Head of caudate nucleus (tissue), 42 donors: ENCODE data around the gene TPD52L3.

Experiments used
- DNase-seq, 42 donors: peaks; one replicate each; pipeline versions ENCODE4 v3.0.0 to v3.0.0-alpha.2; 2020 to 2021; ENCODE audit warnings: mixed read lengths in 7 of 42
- intact Hi-C: fragments of 100-400 bp; cut with DNase I; formaldehyde crosslinking; loops from one replicate; pipeline ENCODE4 v1.15.0; 2022

Gene TPD52L3

DNA sequence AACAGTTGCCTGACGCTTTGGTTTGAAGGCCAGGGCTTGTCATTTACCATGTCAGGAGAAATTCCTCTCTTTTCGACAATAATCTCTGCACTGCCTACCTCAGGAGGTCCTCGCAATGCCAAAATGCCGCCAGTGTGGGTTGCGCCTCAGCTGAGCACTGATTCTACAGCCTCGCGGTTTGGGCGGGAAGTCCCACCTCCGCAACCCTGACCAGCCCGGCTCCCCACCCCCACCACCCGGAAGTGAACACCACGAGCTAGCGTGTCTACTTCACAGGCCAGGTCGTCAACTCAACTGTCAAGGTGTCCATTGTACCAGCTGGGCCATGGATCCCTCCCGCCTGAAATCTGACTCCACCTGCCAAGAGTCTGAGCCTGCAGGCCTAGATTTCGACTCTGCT is at the start of gene TPD52L3:
Gene TPD52L3, plus strand, starts transcription at position 273 of the 400 bp plus-strand sequence. CDS start 221 bp downstream, outside the sequence.
- intact Hi-C loops = no loop called here
- no peak for DNase-seq

DNA sequence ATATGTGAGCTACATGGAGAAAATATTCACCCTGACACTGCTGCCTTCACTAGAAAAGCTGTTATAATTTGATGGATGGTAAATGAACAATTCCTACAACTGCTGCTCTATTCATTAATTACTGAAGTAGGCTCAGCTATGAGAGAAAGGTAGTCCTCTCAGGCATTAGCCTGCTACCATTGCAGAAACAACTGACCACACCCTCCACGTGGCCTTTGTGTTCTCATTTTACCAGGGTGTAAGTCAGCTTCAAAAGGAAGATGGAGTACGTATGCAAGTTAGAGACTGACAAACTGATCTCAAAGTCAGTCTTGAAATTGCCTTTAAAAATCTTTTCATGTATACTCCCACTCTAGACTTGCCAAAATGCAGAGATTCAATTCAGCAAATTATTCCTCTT is 26.3 kb upstream of the TPD52L3 start:
- intact Hi-C loops = loop anchor here (10.0 kb wide), 1 partner anchor 107 kb away; no protein-coding TSS in a partner anchor

DNA sequence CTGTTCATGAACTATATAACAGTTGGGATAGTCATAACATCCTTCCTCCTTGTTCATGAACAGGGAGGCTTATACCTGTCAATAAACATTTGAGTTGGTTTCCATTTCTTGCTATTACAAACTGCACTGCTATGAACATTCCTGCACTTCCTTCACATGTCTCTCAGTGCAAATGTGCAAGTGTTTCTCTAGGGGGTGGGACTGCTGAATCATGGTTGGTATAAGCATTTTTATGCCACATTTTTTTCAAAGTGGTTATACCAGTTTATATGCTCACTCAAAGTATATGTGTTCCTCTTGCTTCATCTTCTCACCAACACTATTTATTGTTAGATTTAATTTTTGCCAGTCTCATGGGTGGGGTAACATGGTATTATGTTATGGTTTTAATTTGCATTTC is 25.8 kb upstream of the TPD52L3 start:
- intact Hi-C loops = loop anchor here (10.0 kb wide), 1 partner anchor 108 kb away; no protein-coding TSS in a partner anchor
- DNase-seq = no peak

More for the DNA sequence above, 26.3 kb upstream of the TPD52L3 start:
- no peak for DNase-seq

DNA sequence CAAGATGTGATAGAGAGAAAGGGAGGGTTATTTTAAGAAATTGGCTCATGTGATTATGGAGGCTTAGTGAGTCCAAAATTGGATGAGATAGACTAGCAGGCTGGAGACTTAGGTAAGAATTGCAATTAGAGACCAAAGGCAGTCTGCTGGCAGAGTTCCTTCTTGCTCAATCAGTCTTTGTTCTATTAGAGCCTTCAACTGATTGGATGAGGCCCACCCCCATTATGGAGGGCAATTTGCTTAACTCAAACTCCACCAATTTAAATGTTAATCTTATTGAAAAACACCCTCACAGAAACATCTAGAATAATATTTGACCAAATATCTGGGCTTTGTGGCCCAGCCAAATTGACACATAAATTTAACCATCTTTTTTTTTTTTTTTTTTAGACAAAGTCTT is 23.9 kb upstream of the TPD52L3 start:
- intact Hi-C loops = loop anchor here (10.0 kb wide), 1 partner anchor 109 kb away; no protein-coding TSS in a partner anchor

DNA sequence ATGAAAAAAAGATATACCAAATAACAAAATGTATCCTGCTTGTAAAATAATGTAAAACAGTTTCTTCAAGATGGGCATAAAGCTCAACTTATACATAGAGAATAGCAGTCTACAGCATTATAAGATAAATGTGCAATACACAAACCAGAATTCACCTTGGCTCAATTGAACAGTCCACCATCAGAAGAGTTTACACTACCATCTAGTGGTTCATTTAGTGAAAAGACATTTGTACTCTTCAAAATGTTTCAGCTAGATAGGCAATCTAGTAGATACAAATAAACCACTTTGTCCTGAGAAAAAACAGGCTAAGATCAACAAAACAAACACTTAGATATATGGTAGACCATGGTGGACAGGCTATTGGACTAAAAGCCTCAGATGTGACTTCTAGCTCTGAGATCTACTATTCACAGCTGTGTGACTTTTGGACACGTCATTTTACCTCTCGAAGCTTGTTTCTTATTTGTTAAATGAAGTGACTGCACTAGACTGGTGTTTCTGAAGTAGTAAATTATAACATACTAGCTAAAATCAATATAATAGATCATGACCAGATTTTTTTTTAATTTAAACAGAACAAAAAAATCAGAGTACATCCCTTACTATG is 22.1 kb upstream of the TPD52L3 start:
- intact Hi-C loops = loop anchor here (5.0 to 10.0 kb wide), 2 partner anchors 111 to 254 kb away; no protein-coding TSS in a partner anchor
- DNase-seq = peak in 2 of 42 donors; percentile 5 to 13

More for the DNA sequence above, 23.9 kb upstream of the TPD52L3 start:
- DNase-seq = no peak

DNA sequence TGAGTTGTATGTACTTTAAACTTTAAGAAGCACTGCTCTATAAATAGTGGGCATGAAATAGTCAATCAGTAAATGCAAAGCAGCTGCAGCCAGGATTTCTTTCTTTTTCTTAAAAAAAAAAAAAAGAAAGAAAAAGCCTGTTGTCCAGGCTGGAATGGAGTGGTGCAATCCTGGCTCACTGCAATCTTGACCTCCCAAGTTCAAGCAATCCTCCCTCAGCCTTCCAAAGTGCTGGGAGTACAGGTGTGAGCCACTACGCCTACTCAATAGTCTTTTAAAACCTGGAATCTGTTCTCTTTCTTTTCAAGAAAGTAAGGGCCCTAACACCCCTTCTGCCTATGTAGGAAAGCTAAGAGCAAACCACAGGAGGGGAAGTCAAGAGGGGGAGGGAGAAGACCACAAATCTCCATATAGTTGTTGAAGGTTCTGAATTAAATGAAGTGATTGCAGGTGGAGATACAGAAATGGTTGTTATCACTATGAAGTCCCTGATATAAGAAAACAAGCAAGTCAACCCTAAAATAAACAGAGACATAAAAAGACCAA is 20.6 kb upstream of the TPD52L3 start:
- DNase-seq = no peak
- intact Hi-C loops = loop anchor here (5.0 to 10.0 kb wide), 2 partner anchors 113 to 255 kb away; no protein-coding TSS in a partner anchor

DNA sequence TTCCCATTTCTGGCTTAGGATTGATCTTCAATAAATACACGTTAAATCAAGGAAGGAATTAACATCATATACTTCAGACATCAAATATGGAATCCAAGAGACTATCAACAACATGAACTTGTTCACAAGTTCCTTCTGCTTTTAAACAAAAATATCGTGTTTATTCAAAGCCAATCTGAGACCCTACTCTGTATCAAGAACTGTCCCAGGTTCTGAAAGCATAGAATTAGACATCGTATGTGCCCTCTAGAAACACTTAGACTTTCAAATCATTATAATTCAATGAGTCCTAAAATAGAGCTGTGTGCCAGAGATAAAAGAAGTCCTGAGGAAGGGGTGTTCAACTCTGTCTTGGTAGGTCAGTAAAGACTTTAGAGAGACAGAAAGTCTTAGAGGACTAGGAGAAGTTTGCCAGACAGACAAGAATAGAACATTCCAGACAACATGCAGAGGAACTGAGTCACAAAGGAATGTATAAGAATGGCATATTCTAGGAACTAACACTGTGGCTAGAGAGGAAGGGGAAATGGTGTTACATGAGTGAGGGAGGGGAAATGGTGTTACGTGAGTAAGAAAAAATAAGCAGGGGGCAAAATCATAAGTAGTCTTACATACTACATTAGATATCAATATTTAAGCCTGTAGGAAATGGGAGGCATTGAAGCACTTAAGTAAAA is 2.9 kb downstream of the TPD52L3 start:
- no peak for DNase-seq
- intact Hi-C loops = no loop called here

DNA sequence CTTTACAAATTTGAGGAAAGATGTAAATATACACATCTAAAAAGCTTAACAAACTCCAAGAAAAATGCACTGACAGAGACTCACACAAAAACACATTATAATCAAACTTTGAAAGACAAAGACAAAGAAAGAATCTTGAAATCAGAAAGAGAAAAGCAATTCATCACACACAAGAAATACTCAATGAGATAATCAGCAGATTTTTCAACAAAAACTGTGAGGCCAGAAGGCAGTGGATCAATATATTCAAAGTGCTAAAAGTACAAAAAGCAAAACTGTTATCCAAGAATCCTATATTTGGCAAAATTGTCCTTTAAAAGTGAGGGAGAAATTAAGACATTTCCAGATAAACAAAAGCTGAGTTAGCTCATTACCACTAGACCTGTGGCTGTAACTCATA is 6.1 kb downstream of the TPD52L3 start:
- no peak for DNase-seq
- intact Hi-C loops = no loop called here

DNA sequence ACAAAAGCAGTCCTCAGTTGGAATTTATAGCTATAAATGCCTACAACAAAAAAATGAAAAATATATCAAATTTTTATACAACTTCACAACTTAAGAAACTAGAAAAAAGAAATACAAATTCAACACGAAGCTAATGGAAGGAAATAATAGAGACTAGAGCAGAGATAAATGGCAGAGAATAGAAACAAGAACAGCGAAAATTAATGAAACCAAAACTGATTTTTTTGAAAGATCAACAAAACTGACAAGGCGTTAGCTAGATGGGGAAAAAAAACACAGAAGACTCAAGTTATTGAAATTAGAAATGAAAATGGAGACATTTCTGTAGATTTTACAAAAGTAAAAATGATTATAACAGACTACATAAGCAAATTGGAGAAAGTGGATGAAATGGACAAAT is 20.6 kb downstream of the TPD52L3 start:
- intact Hi-C loops = no loop called here
- no peak for DNase-seq

DNA sequence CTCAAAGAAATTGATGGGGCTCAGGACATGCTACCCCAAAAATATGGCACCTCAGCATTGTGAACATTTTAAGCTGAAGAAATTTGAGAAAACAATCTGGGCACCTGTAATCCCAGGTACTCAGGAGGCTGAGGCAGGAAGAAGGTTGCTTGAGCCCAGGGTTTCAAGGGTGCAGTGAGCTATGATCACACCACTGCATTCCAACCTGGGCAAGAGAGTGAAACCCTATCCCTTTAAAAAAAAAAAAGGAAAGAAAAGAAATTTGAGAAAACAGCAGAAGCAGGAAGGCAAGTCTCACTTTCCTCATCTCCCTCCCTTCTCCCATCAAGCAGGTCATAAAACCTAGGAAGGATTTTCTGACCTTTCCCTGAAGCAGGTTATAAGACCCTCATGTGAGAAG is 23.6 kb downstream of the TPD52L3 start:
- intact Hi-C loops = loop anchor here (5.0 to 10.0 kb wide), 2 partner anchors 216 to 313 kb away; no protein-coding TSS in a partner anchor
- no peak for DNase-seq

DNA sequence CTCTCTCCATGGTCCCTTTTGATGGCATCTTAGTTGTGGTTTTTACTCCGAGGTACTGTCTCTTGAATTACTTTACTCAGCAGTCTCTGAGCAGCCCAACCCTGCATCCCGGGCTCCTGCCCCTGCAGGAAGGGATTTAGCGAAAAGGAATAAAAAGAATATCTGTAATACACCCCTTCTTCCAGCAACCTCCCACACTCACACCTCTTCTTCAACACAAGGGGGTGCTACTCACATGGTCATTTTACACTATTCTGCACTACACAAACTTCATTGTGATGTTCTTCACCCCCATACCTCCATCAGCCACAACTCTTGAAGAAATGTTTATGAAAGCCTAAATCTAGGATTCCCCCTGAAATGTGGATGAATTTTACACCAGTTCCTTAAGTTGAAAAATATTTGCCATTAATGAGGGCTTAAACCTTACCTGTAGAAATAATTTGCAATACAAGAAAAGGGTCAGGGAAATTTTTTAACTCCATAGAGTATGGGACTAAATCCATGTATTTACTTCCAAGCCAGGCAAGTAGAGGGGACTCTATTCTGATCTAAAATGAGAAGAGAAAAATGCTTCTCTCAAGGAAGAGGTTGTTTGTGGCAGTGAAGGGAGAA is 26.0 kb downstream of the TPD52L3 start:
- DNase-seq = peak in 24 of 42 donors; percentile 10 to 75 (median 37)
- intact Hi-C loops = loop anchor here (5.0 to 10.0 kb wide), 2 partner anchors 213 to 311 kb away; no protein-coding TSS in a partner anchor

DNA sequence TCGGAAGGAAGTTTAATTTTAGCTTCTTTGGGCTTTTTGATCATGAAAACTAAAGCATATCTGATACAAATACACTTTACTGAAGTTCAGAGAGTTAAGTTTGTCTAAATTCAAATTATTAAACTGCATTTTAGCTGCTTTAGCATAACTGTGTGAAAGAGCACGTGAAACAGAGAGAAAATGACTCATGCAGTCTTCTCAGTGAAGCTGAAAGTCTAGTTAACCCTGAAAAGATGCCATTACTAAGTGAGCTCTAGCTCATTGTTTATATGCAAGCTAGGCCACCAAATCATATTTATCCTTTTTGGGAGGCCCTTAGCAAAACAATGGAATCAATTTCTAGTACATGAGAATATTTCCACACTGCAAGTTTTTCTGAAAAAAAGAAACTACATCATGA is 27.6 kb downstream of the TPD52L3 start:
- intact Hi-C loops = loop anchor here (10.0 kb wide), 1 partner anchor 309 kb away; no protein-coding TSS in a partner anchor
- no peak for DNase-seq

DNA sequence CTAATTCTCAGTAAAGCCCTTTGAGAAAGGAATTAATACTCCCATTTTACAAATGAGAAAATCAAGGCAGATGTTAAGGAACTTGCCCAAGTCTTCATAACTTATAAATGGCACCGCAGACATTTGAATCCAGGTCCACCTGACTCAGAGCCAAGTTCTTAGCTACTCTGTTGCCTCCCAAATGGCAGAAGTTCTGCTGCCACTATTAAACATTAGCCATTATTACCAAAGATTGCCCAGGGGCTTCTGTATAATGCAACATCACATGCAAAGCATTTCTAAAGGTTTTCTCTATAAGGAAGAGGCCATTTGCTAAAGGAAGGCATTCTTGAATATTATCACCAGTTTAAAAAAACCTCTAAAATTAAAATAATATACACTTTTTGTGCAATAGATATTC is 28.3 kb downstream of the TPD52L3 start:
- DNase-seq = no peak
- intact Hi-C loops = loop anchor here (10.0 kb wide), 1 partner anchor 308 kb away; no protein-coding TSS in a partner anchor

DNA sequence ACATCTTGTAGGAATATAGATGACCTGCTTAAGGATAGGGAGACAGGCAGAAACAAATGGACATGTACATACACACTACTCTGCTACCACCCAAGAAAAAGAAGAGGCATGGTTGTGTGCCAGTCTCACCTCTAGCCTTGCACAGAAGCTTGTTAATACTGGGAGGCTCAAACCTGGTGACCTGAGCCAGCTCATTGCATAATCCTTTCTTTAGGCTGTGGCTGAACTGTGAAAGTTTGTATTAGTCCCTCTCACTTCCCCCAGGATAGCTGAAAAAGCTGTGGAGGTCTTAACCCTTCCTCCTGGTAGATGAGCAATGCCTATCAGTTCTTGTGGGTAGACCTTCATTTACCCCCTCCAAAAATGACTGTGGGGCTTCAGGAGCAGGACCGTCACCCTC is 28.7 kb downstream of the TPD52L3 start:
- no peak for DNase-seq
- intact Hi-C loops = loop anchor here (10.0 kb wide), 1 partner anchor 308 kb away; no protein-coding TSS in a partner anchor

DNA sequence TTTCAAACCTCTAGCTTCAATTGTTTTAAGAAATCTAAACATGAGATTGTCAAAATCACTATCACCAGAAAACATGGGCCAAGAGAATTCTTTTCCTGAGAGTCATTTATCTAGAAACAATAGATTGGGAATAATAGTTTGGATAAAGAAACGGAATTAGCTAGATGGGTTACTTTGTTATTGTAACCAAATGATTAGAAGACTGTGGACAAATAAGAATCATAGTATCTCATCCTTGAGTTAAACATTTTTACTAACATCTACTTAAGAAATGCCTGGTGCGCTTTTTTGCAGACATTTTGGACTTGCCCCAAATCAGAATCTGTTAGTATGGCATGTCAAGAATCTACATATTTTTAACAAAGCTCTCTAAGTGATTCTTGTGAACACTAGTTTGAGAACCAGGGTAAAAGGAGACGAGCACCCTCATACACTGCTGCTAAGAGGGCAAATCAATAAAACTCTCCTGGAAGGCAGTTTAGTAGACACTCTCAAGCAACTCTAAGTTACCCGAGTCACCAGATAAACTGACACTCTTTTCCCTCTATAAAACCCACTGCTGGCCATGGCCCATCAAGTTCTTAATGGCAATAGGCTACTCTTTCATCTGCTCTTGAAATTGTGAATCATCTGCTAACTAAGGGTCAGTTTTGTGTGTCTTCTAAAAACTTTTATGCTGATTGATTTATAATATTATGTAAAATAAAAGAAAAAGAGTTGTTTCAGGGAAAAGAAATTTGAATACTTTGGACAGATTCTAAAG is 39.1 kb downstream of the TPD52L3 start:
- intact Hi-C loops = no loop called here
- DNase-seq = no peak

DNA sequence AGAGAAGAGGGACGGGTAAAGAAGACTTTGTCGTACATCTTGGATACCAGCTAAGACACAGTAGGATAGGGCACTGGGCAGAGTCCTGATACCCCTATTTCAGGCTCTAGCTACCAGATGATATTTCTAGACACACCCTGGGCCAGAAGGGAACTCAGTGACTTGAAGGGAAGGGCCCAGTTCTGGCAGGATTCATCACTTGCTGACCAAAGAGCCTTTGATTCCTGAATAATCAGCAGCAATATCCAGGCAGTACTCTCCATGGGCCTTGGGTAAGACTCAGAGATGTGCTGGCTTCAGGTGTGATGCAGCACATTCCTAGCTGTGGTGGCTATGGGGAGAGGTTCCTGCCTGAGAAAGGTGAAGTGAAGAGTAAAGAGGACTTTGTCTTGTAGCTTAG is 40.7 kb downstream of the TPD52L3 start:
- intact Hi-C loops = no loop called here
- DNase-seq = no peak
